Large intestine (tissue), 3 donors: ENCODE measurements around the gene TPST2. TPM values are rescaled to one million over a fixed set of nuclear protein-coding genes. Genes with fewer than 3 reads are reported as not detected.

ENCODE experiments used
- DNase-seq, 2 donors: peaks; one replicate each; pipeline versions ENCODE4 v3.0.0 to v3.0.0-alpha.2; 2013
- H3K27ac ChIP-seq: one replicate; pipeline ENCODE4 v1.5.1; 2013; ENCODE audit warnings: low read length
- H3K27me3 ChIP-seq: 2 replicates; pipeline ENCODE4 v1.6.1; 2013; ENCODE audit warnings: low read length; ENCODE audit not compliant: control insufficient read depth, insufficient read depth
- H3K36me3 ChIP-seq: 2 replicates; pipeline ENCODE4 v1.6.1; 2013; ENCODE audit warnings: low read length; ENCODE audit not compliant: control insufficient read depth, insufficient read depth
- H3K4me1 ChIP-seq: one replicate; pipeline ENCODE4 v1.6.1; 2013; ENCODE audit warnings: low read length; ENCODE audit not compliant: control insufficient read depth, insufficient read depth
- H3K4me3 ChIP-seq: one replicate; pipeline ENCODE4 v1.5.1; 2013; ENCODE audit warnings: low read length
- H3K9me3 ChIP-seq: one replicate; pipeline ENCODE4 v1.6.1; 2013; ENCODE audit warnings: mild to moderate bottlenecking, low read depth, low read length, moderate library complexity; ENCODE audit not compliant: control insufficient read depth
- WGBS: methylation state at CpG from one replicate; pipeline ENCODE4 v1.1.5; 2013; ENCODE audit warnings: low lambda C conversion rate; ENCODE audit not compliant: insufficient coverage; 5-methylcytosine and 5-hydroxymethylcytosine counted together
- polyA plus RNA-seq: library from polyadenylated mRNA; unstranded; fragments of 120-200 nt; gene quantifications from one replicate; pipeline ENCODE4 v1.2.1, GENCODE V29; 2013

The TPST2 gene
- polyA plus RNA-seq, 1 donor, result 27.5 TPM

GRCh38 chr22:26623984-26624383 lies 34.1 kb upstream of the TPST2 start:
- Histone ChIP-seq H3K36me3 (no peaks in the 10 kb centered on the region), H3K27me3 (no peaks in the 10 kb centered on the region), H3K27ac (no peak overlapping the region), H3K4me1 (peaks cover 8% of the 10 kb centered on the region), H3K9me3 (no peaks in the 10 kb centered on the region), H3K4me3 (no peak overlapping the region)
- no peak for DNase-seq
- WGBS, result no CpG with 5 or more reads among the region's 1 CpG

DNA sequence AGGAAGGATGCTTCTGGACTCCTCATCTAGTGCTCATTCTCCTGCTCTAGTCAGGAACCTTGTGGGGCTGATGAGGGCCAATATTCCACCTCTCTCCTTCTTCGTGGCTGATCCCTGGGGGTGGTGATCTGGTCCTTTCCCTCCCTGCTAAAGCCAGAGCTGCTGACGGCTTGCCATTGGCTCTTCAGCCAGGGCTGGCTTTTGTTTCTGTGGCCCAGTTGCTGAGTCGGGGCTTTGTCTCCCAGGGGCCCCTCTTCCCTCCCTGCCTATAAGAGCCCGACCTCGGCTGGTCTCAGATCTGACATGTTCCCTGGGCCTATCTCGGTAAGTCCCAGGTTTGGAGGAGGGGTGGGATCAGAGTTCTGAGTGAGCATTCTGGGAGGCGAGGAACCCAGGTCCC lies 31.7 kb upstream of the TPST2 start, which contains the start of gene CRYBA4:
CRYBA4 (plus strand) TSS at position 301 of the 400 bp plus-strand sequence. CDS start 634 bp downstream, outside the sequence.
- Histone ChIP-seq H3K27me3 (no peaks in the 10 kb centered on the region), H3K9me3 (no peaks in the 10 kb centered on the region), H3K27ac (no peak within 1 kb of the TSS), H3K4me1 (peaks cover 5% of the 10 kb centered on the region), H3K36me3 (no peaks in the 10 kb centered on the region), H3K4me3 (no peak within 1 kb of the TSS)
- DNase-seq, result no peak
- WGBS, result no CpG with 5 or more reads among the region's 7 CpGs

DNA sequence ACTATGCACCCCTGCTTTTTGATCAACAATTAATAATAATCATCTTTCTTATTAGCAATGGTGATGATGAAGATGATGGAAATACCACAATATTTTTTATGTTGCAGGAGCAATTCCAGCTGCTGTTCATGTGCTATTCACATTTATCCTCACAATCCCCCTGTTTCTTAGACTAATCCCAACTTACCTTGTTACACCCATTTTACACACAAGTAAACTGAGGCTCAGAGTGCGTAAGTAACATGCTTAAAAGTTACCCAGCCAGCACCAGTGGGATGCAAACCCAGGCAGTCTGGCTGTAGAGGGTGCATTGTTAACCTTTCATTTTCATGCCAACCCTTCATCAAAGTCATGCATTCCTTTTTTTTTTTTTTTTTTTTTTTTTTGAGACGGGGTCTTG lies 30.3 kb upstream of the TPST2 start:
- Histone ChIP-seq H3K27me3 (no peaks in the 10 kb centered on the region), H3K36me3 (no peaks in the 10 kb centered on the region), H3K9me3 (no peaks in the 10 kb centered on the region), H3K4me1 (peaks cover 5% of the 10 kb centered on the region), H3K4me3 (no peak overlapping the region), H3K27ac (no peak overlapping the region)
- DNase-seq, result no peak
- WGBS, result no CpG with 5 or more reads among the region's 2 CpGs

GRCh38 chr22:26619510-26619909 lies 29.6 kb upstream of the TPST2 start:
- Histone ChIP-seq H3K4me1 (peaks cover 5% of the 10 kb centered on the region), H3K9me3 (no peaks in the 10 kb centered on the region), H3K27ac (no peak overlapping the region), H3K27me3 (peaks cover under 1% of the 10 kb centered on the region), H3K36me3 (no peaks in the 10 kb centered on the region), H3K4me3 (no peak overlapping the region)
- WGBS, result no CpG with 5 or more reads among the region's 6 CpGs
- DNase-seq, result no peak

- WGBS, result no CpG with 5 or more reads among the region's 8 CpGs
- H3K4me3 ChIP-seq, result no peak overlapping the region
- DNase-seq, result no peak
- H3K9me3 ChIP-seq, result no peaks in the 10 kb centered on the region
- H3K36me3 ChIP-seq, result no peaks in the 10 kb centered on the region
- H3K4me1 ChIP-seq, result peaks cover 5% of the 10 kb centered on the region
- H3K27ac ChIP-seq, result no peak overlapping the region
- H3K27me3 ChIP-seq, result peaks cover 6% of the 10 kb centered on the region
Observed at GRCh38 chr22:26618455-26618854, 28.5 kb upstream of the TPST2 start.

GRCh38 chr22:26617271-26618199 lies 27.6 kb upstream of the TPST2 start, which contains the start of gene CRYBB1:
TSS of gene CRYBB1 (minus strand) at chr22:26618027. CDS start at chr22:26616319, 1,708 bp downstream.
- Histone ChIP-seq H3K27me3 (peaks cover 14% of the 10 kb centered on the region), H3K27ac (no peak within 1 kb of the TSS), H3K4me1 (peaks cover 5% of the 10 kb centered on the region), H3K9me3 (no peaks in the 10 kb centered on the region), H3K4me3 (no peak within 1 kb of the TSS), H3K36me3 (no peaks in the 10 kb centered on the region)
- 22% methylated on average over 1 of the region's 7 CpGs for WGBS
- DNase-seq, result peak in 1 of 2 donors; percentile 14

GRCh38 chr22:26616650-26617049 lies 26.7 kb upstream of the TPST2 start:
- Histone ChIP-seq H3K4me1 (peaks cover 5% of the 10 kb centered on the region), H3K9me3 (no peaks in the 10 kb centered on the region), H3K36me3 (no peaks in the 10 kb centered on the region), H3K4me3 (no peak overlapping the region), H3K27me3 (peaks cover 14% of the 10 kb centered on the region), H3K27ac (no peak overlapping the region)
- WGBS, result no CpG with 5 or more reads among the region's 2 CpGs
- no peak for DNase-seq

DNA sequence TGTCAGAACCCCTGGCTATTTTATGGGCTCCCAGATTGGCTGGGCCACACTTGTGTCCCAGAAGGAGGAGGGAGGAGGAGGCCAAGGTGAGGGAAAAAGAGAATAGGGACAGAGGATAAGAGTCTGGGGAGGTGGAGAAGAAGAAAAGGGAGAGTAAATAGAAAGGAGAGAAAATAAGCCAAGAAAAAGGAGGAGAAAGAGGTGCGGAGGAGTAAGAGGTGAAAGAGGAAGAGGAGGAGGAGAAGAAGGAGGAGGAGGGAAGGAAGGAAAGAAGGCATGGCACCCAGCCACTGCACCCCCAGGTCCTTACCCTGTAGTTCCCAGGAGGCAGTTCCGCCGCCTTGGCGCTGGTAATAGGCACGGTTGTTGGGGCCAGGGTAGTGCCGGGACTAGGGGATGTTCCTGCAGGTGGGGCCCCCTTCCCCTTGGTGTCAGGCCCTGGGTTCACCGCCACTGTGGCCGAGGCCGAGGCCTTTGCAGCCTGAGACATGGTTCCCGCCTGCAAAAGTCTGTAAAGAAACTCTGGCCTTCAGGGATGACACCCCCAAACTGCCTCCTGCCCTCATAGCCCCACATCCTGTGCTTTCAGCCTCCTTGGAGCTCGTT lies 26.0 kb upstream of the TPST2 start:
- H3K36me3 ChIP-seq, result no peaks in the 10 kb centered on the region
- peaks cover 14% of the 10 kb centered on the region for H3K27me3 ChIP-seq
- DNase-seq, result no peak
- WGBS, result 93% methylated on average over 2 of the region's 11 CpGs
- H3K27ac ChIP-seq, result no peak overlapping the region
- peaks cover 5% of the 10 kb centered on the region for H3K4me1 ChIP-seq
- no peak overlapping the region for H3K4me3 ChIP-seq
- no peaks in the 10 kb centered on the region for H3K9me3 ChIP-seq

DNA sequence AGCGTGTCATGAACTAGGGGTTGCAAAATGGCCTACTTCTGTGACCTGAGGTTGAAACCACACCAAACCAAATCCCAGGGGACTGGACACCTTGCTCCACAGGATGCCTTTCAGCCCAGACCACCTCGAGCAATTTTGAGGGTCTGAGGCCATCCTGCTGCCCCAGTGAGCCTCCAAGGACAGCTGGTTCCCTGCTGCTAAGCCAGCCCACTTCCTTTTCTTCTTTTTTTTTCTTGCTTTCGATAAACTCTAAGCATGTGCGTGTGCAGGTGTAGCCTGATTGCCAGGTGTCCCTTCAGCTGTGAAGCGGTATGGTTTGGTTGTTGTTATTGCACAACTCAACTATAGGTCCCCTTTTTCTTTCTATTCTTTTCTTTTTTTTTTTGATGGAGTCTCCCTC lies 25.2 kb upstream of the TPST2 start:
- Histone ChIP-seq H3K4me3 (no peak overlapping the region), H3K27ac (no peak overlapping the region), H3K27me3 (peaks cover 14% of the 10 kb centered on the region), H3K4me1 (peaks cover 5% of the 10 kb centered on the region), H3K36me3 (no peaks in the 10 kb centered on the region), H3K9me3 (no peaks in the 10 kb centered on the region)
- no peak for DNase-seq
- WGBS, result 80% methylated on average over 1 of the region's 5 CpGs

DNA sequence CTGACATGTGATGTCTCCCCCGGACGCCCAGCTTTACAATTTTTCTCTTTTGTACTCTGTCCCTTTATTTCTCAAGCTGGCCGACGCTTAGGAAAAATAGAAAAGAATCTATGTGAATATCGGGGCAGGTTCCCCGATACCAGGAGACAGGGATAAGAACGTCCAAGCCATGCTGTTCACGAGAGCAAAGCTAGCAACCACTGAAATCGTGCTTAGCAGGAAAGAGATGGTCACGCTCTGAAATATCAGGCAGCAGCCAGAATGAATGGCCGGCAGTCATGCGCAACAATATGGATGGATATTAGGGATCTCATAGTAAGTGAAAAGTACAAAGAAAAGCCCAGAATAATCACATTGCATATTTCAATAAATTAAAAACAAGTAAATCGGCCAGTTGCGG lies 24.4 kb upstream of the TPST2 start:
- no peak overlapping the region for H3K27ac ChIP-seq
- peaks cover 14% of the 10 kb centered on the region for H3K27me3 ChIP-seq
- H3K4me1 ChIP-seq, result peaks cover 5% of the 10 kb centered on the region
- DNase-seq, result no peak
- H3K9me3 ChIP-seq, result no peaks in the 10 kb centered on the region
- H3K36me3 ChIP-seq, result no peaks in the 10 kb centered on the region
- no peak overlapping the region for H3K4me3 ChIP-seq
- 42% methylated on average over 2 of the region's 14 CpGs for WGBS
